ENCODE measurements around the gene NAA16.

NAA16 gene

DNA sequence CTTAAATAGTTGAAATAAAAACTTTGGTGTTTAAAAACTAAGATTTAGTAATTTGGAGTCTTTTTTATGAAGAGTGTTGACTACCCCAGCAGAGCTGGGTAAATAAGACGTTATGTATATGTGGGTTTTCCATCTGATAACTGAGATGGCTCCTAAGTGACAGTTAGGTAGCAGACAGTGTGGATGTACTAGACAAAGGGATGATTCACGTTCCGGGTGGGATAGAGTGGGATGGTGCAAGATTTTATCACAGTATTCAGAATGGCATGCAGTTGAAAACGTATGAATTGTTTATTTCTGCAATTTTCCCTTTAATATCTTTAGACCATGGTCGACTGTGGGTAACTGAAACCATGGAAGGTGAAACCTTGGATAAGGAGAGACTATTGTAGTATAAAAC is 50.4 kb downstream of the NAA16 start:
- no peak for DNase-seq

- DNase-seq = no peak
Measured at GRCh38 chr13:41364043-41364442, 53.0 kb downstream of the NAA16 start.

DNA sequence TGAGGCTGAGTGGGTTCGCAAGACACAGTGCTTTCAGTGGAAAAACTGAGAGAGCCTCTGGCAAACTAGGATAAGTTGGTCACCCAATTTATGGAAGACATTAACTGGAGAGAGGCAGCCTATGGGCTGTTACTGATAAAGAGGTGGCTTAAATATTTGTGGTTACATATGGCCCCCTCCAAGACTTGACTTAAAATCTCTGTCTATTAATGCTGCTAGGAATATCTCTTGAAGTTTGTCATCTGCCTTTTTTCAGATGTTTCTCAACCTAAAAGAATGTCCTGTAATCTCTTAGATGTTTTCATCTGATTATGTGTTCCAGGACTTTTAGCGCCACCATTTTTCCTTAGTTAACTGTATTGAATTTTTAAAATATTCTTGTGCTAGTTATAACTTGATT is 54.6 kb downstream of the NAA16 start:
- no peak for DNase-seq

GRCh38 chr13:41370736-41371135 is 59.7 kb downstream of the NAA16 start:
- no peak for DNase-seq

DNA sequence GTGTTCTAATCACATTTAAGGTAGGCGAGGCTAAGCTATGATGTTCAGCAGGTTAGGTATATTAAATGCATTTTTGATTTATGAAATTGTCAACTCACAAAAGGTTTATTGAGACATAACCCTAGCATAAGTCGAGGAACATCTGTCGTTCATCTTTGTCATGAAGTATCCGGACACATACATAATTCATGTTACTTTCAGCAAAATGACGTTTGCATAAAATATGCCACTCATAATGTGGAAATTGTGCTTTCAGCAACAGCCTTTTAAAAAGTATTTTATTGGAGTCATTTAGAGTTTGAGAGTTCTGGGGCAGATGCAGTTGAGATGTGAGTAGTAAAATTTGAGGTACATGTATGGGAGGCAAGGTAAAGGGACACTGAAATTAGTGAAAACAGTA is 66.4 kb downstream of the NAA16 start:
- DNase-seq = no peak

DNA sequence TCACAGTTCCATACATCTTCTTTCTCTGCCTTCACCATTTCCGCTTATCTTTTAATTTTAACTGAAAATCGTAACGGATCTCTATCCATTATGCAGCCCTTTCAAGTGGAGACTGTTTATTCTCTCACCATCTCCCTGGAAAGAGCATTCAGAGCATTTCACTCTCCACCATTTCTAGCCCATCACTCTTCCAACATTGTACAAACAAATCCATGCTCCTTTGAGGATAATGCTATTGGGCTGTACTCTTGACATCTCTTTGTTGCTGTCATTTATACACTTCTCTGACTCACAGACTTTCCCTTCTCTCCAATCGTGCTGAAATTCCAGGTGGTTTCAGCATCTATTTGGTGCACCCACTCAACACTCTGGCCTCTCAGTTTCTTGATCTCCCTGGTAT is 71.4 kb downstream of the NAA16 start:
- no peak for DNase-seq

DNA sequence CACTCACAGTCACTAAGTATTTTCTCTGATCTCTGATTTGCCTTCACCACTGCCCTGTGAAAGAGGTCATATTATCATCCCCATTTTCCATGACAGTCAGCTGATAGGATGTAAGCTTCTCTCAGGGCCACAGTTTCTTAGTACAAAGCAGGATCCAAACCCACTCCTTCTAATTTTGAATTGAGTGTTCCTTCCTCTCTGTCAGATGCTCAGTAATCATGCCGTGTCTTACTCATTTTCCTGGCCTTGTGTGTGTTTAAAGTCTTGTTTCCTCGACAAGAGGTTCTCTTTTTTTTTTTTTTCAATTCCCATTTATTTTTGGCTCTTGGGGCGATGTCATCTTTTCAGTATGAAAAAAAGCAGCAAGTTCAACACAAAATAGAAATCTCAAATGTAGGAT is 72.3 kb downstream of the NAA16 start:
- DNase-seq = no peak

GRCh38 chr13:41384749-41385503 is 73.9 kb downstream of the NAA16 start:
- DNase-seq = no peak

DNA sequence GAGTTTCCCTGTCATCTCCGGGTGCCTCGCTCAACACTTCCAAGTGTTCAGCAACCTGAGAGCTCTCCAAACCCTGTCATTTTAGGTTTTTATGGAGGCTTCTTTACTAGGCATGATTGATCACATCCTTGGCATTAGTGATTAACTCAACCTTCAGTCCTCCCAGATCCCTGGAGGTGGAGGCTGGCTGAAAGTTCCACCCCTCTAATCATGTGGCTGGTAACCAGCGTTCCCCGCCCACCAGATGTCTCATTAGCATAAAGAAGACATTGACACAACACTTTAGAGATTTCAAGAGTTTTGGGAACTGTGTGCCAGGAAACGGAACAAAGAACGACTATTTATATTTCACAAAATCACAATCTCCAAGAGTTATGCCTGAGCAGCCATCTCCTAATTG is 75.1 kb downstream of the NAA16 start:
- no peak for DNase-seq

DNA sequence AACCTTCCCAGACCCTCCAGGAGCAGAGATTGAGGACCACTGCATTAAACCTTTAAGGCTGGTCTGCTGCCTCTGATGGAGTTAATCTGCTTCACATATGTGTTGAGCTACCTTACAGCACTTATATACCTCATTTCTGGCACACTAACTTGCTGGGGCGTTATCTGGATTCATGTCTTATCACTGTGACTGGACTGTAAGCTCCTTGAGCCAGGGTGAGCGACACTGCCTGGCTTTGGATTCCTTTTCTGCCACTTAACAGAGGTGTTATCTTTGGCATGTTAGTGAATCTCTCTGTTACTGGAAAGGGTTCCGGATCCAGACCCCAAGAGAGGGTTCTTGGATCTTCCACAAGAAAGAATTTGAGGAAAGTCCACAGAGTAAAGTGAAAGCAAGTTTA is 76.5 kb downstream of the NAA16 start:
- no peak for DNase-seq

- DNase-seq = no peak
Measured at GRCh38 chr13:41388143-41388881, 77.2 kb downstream of the NAA16 start.

DNA sequence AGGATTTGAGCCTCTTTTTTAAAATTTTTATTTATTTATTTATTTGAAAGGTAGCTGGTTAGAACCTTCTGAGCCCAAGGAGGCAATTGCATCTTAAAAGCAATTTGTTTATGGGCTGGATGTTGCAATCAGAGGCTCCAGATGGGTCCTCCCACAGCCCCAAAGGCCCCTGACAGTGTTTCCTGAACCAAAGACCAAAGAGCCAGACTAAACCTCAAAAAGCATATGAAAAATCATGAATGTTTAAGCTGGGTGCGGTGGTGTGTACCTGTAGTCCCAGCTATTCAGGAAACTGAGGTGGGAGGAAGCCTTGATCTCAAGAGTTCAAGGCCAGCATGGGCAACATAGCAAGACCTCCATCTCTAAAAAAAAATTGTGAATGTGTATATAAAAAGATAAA is 78.5 kb downstream of the NAA16 start:
- DNase-seq = no peak

DNA sequence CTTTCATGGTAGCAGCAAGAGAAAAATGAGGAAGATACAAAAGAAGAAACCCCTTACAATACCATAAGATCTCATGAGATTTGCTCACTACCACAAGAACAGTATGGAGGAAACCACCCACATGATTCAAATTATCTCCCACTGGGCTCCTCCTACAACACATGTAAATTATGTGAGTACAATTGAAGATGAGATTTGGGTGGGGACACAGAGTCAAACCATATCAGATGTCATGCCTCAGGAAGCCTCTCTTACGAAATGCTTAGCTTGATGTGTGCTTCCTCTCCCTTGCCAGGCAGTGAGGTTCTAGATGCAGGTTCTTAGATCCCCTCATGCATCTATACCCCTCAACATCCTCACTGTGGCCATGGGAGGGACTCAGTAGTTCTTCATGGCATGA is 83.1 kb downstream of the NAA16 start:
- no peak for DNase-seq

DNA sequence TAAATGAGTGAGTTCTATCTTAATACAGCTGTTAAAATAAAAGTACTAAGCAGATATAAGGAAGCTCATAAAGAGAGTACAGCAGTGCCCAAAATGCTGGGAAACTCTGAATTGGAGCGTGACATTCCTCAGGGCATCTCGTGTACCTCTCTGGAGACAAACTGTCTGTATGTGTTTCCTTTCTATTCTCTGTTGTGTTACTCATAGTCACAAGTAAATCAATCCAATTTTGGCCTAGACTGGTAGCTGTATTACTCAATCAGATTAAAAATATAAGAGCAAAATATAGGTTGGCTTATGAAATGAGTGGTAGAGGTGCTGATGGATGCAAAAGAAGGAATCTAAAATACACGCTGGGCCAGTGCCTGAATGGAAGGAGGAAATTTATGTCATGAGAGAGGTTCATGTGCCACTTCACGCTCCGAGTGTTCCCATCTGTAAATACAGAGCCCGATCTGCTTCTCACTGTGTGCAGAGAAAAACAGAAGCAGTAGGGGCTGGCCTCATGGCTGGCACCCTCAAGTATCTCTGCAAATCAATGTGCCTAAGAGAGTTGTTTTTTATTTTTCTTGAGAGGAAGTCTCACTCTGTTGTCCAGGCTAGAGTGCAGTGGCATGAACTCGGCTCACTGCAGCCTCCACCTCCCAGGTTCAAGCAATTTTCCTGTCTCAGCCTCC is 87.6 kb downstream of the NAA16 start:
- DNase-seq = no peak

GRCh38 chr13:41401366-41401765 is 90.3 kb downstream of the NAA16 start:
- no peak for DNase-seq

DNA sequence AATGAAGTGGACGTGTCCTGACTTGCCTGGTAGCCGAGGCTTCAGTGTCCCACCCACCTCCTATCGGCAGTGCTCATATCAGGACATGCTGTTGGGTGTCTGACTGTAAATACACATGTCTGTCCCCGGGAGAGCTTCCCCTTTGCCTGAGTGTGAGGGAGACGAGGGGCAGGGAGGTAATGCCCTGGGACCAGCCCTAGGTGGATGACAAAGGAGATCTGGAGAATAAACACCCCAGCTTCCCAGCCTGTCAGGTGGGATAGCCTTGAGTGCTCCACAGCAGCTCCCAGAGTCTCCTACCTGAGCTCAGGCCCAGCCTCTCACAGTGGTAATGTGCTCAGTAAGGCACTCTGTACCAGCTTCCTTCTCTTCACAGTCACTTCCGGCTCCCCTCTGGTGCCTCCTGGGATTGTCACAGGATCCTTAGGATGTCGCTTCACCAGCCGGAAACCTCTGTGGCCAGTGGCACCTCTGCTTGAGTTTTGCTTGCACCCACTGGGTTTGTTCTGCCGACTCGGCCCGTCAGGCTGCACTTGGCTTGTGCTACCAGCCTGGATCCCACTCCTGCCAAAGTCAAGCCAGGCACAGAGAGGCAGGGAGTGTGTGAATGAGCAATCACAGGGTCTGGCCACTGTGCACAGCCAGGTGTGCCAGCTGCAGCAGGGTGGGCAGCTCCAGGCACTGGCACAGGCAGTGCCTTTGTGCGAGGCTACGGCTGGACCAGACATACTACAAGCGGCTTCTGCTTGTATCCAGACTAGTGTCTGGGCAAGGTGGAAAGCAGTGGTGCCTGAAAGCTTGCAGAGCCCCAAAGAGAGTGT is 91.8 kb downstream of the NAA16 start:
- no peak for DNase-seq

DNA sequence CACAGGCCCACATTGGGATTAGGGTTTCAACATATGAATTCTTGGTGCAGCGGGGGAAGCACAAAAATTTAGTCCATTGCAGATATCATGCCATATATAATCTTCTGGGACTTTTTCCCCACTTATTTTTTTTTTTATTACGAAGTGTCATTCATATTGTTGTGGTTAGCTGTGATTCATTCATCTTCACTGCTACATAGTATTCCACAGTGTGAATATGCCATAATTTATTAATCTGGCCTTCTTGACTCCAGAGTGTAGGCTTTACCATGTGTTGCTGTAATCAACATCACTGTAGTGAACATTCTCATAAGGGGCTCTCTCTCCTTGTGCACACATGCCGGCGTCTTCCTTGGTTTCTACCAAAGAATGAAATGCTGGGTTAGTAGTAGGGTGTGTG is 92.9 kb downstream of the NAA16 start:
- no peak for DNase-seq

DNA sequence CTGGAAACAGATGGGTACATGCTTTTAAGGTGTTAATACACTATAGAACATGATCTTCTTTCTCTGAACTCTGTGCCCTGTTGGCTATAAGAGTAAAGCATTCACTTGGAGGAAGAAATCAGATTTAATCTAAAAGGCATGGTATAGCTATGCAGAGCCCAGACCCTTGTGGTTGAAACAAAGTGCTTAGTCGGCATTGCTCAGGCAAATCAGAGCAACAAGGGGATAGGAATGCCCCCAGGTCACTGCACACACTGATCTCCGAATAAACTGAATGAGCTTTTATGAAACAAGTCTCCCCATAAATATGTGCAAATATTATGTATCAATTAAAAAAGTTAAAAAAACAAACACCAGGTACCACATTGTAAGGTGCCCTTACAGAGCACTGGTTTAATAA is 94.3 kb downstream of the NAA16 start:
- no peak for DNase-seq

DNA sequence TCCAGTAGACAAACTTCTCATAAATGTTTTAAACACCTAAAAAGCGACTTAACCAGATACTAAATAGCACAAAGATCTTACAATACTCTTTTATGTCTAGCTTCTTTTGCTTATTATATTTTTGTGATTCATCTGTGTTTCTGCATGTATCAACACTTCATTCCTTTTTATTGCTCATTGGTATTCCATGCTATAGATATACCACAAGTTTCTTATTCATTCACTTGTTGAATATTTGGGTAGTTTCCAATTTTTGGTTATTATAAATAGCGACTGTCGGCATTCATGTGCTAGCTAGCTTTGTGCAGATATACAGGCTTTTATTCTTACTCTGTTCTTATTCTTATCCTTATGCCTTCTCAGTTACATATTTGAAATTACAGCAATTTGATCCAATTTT is 96.3 kb downstream of the NAA16 start:
- DNase-seq = no peak

DNA sequence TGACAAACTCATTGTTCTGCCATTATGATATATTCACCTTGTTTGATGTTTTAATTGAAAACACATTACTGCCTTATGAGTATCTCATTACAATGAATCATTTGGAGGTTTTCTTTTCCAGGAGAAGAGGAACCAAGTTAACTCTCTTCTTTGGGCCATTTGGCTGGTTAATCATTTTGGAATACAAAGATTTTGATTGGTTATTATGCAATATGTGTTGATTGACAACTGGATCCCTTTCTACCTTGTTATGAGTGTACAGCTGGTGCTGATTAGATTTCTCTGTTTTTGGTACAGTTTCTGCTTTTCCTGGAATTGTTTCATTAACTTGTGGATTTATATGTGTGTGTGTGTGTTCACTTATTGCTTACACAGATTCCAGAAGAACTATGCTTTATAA is 97.1 kb downstream of the NAA16 start:
- no peak for DNase-seq

DNA sequence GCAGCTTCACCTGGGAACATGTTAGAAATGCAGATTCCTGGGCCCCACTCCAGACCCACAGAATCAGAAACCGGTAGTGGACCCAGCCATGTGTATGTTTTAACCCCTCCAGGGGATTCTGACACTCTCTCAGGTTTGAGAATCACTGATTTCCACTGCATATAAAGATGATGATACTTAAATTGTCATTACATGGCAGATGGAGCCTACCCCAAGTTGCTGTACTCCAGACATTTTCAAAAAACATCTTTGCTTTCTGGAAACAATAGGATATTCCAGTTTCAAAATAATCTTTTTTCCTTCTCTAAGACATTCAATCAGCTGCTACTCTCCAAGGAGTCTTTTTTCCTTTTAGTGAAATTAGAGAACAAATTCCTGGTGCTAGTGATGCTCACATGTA is 97.7 kb downstream of the NAA16 start:
- no peak for DNase-seq

- no peak for DNase-seq
Measured at GRCh38 chr13:41409611-41410010, 98.5 kb downstream of the NAA16 start.

DNA sequence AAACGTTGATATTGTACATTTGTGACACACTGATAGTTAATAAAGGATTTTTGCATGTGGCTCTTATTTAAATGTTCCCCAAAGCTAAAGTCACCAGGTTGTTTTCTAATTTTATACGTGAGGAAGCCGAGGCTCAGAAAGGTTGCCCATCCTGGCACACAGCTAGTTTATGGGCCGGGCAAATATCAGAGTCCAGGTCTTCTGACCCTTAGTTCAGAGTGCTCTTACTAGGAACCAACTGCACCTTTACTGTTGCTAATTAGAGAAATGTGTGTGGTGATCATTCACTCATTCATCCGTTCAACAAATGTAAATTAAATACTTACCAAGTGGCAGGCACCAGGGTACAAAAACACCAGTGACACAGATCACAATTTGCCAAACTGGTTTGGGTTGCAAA is 100.0 kb downstream of the NAA16 start:
- DNase-seq = no peak

Measured in NCI-H1694 treated with DMSO at 0.1 percent for 48 hours (cell line).